Activated CD4-positive, alpha-beta T cell treated with anti-CD3 and anti-CD28 coated beads, Interleukin-2, amount 10 ng/mL, durations not matched to agents 24 days and 14 days (primary cell): ENCODE data around the gene CACNA2D4. TPM values are rescaled to one million over a fixed set of nuclear protein-coding genes. Genes with fewer than 3 reads are reported as not detected.
A peak's percentile ranks its signal among the peaks of the same experiment; 100 is the strongest.

ENCODE experiments used
- DNase-seq: peaks from one replicate; pipeline ENCODE4 v3.0.0; 2022
- H3K27ac Mint-ChIP-seq: one replicate; pipeline ENCODE4 v1.8.0; 2022; ENCODE audit warnings: mild to moderate bottlenecking, mixed read lengths
- H3K27me3 Mint-ChIP-seq: one replicate; pipeline ENCODE4 v1.8.0; 2022; ENCODE audit warnings: mixed read lengths
- H3K36me3 Mint-ChIP-seq: one replicate; pipeline ENCODE4 v1.8.0; 2022; ENCODE audit warnings: low read depth, mild to moderate bottlenecking, mixed read lengths
- H3K4me1 Mint-ChIP-seq: one replicate; pipeline ENCODE4 v1.8.0; 2021; ENCODE audit warnings: mixed read lengths
- H3K4me3 Mint-ChIP-seq: one replicate; pipeline ENCODE4 v1.8.0; 2022; ENCODE audit warnings: mild to moderate bottlenecking, moderate library complexity, mixed read lengths
- H3K9me3 Mint-ChIP-seq: one replicate; pipeline ENCODE4 v1.8.0; 2021; ENCODE audit warnings: mixed read lengths
- intact Hi-C: fragments of 100-400 bp; cut with micrococcal nuclease; formaldehyde crosslinking; loops from one replicate; pipeline ENCODE4 v1.15.1; 2023
- total RNA-seq: library from RNA; stranded (reverse); gene quantifications from 2 replicates; pipeline ENCODE4 v1.2.3, GENCODE V29; 2022

CACNA2D4 gene
- total RNA-seq, 1 donor from 2014 or later, result 6.8 TPM

GRCh38 chr12:1929241-1929984 is 11.0 kb upstream of the CACNA2D4 start:
- no peaks in the 10 kb centered on the region for H3K9me3 Mint-ChIP-seq
- peaks cover 8% of the 10 kb centered on the region for H3K4me1 Mint-ChIP-seq
- H3K4me3 Mint-ChIP-seq, result no peak overlapping the region
- H3K36me3 Mint-ChIP-seq, result no peaks in the 10 kb centered on the region
- no peak for DNase-seq
- peaks cover 2% of the 10 kb centered on the region for H3K27me3 Mint-ChIP-seq
- no peak overlapping the region for H3K27ac Mint-ChIP-seq
- intact Hi-C loops, result no loop called here

- intact Hi-C loops, result no loop called here
- DNase-seq, result no peak
- Mint-ChIP-seq H3K9me3 (no peaks in the 10 kb centered on the region), H3K27me3 (peaks cover 2% of the 10 kb centered on the region), H3K27ac (no peak overlapping the region), H3K36me3 (no peaks in the 10 kb centered on the region), H3K4me3 (no peak overlapping the region), H3K4me1 (peaks cover 9% of the 10 kb centered on the region)
Measured at GRCh38 chr12:1928439-1929121, 10.1 kb upstream of the CACNA2D4 start.

- DNase-seq, result no peak
- Mint-ChIP-seq H3K4me1 (peaks cover 9% of the 10 kb centered on the region), H3K9me3 (no peaks in the 10 kb centered on the region), H3K27me3 (peaks cover 2% of the 10 kb centered on the region), H3K36me3 (no peaks in the 10 kb centered on the region), H3K27ac (no peak overlapping the region), H3K4me3 (no peak overlapping the region)
- intact Hi-C loops, result no loop called here
Measured at GRCh38 chr12:1927751-1928351, 9.4 kb upstream of the CACNA2D4 start.

GRCh38 chr12:1927051-1927680 is 8.7 kb upstream of the CACNA2D4 start:
- Mint-ChIP-seq H3K9me3 (no peaks in the 10 kb centered on the region), H3K4me3 (no peak overlapping the region), H3K4me1 (peaks cover 9% of the 10 kb centered on the region), H3K27ac (no peak overlapping the region), H3K27me3 (peaks cover 2% of the 10 kb centered on the region), H3K36me3 (no peaks in the 10 kb centered on the region)
- intact Hi-C loops, result no loop called here
- no peak for DNase-seq

GRCh38 chr12:1926251-1926657 is 7.8 kb upstream of the CACNA2D4 start:
- Mint-ChIP-seq H3K9me3 (no peaks in the 10 kb centered on the region), H3K27ac (no peak overlapping the region), H3K4me1 (peaks cover 9% of the 10 kb centered on the region), H3K4me3 (no peak overlapping the region), H3K36me3 (no peaks in the 10 kb centered on the region), H3K27me3 (peaks cover 2% of the 10 kb centered on the region)
- intact Hi-C loops, result no loop called here
- no peak for DNase-seq

GRCh38 chr12:1925684-1926006 is 7.2 kb upstream of the CACNA2D4 start:
- Mint-ChIP-seq H3K9me3 (no peaks in the 10 kb centered on the region), H3K4me1 (peaks cover 9% of the 10 kb centered on the region), H3K27me3 (peaks cover 2% of the 10 kb centered on the region), H3K36me3 (no peaks in the 10 kb centered on the region), H3K27ac (no peak overlapping the region), H3K4me3 (no peak overlapping the region)
- DNase-seq, result no peak
- intact Hi-C loops, result no loop called here

- no peak overlapping the region for H3K27ac Mint-ChIP-seq
- no peaks in the 10 kb centered on the region for H3K36me3 Mint-ChIP-seq
- peaks cover 9% of the 10 kb centered on the region for H3K4me1 Mint-ChIP-seq
- H3K27me3 Mint-ChIP-seq, result peaks cover 6% of the 10 kb centered on the region
- H3K9me3 Mint-ChIP-seq, result no peaks in the 10 kb centered on the region
- intact Hi-C loops, result no loop called here
- H3K4me3 Mint-ChIP-seq, result no peak overlapping the region
- DNase-seq, result no peak
Measured at GRCh38 chr12:1924996-1925683, 6.7 kb upstream of the CACNA2D4 start.

- DNase-seq, result no peak
- Mint-ChIP-seq H3K9me3 (no peaks in the 10 kb centered on the region), H3K27ac (no peak overlapping the region), H3K4me1 (peaks cover 9% of the 10 kb centered on the region), H3K27me3 (peaks cover 7% of the 10 kb centered on the region), H3K36me3 (no peaks in the 10 kb centered on the region), H3K4me3 (no peak overlapping the region)
- intact Hi-C loops, result no loop called here
Measured at GRCh38 chr12:1922985-1923384, 4.5 kb upstream of the CACNA2D4 start.

- H3K4me3 Mint-ChIP-seq, result no peak overlapping the region
- H3K9me3 Mint-ChIP-seq, result no peaks in the 10 kb centered on the region
- no peaks in the 10 kb centered on the region for H3K36me3 Mint-ChIP-seq
- DNase-seq, result no peak
- H3K27me3 Mint-ChIP-seq, result peaks cover 7% of the 10 kb centered on the region
- peaks cover 9% of the 10 kb centered on the region for H3K4me1 Mint-ChIP-seq
- intact Hi-C loops, result no loop called here
- no peak overlapping the region for H3K27ac Mint-ChIP-seq
Measured at GRCh38 chr12:1922075-1922709, 3.7 kb upstream of the CACNA2D4 start.

- Mint-ChIP-seq H3K27ac (no peak overlapping the region), H3K27me3 (peaks cover 12% of the 10 kb centered on the region), H3K36me3 (no peaks in the 10 kb centered on the region), H3K4me1 (peaks cover 16% of the 10 kb centered on the region), H3K9me3 (peaks cover 1% of the 10 kb centered on the region), H3K4me3 (no peak overlapping the region)
- DNase-seq, result peak; percentile 47
- intact Hi-C loops, result no loop called here
Measured at GRCh38 chr12:1920971-1921370, 2.5 kb upstream of the CACNA2D4 start.

- DNase-seq, result no peak
- H3K27ac Mint-ChIP-seq, result no peak overlapping the region
- intact Hi-C loops, result no loop called here
- peaks cover 13% of the 10 kb centered on the region for H3K27me3 Mint-ChIP-seq
- peaks cover 19% of the 10 kb centered on the region for H3K4me1 Mint-ChIP-seq
- peaks cover 4% of the 10 kb centered on the region for H3K9me3 Mint-ChIP-seq
- no peak overlapping the region for H3K4me3 Mint-ChIP-seq
- no peaks in the 10 kb centered on the region for H3K36me3 Mint-ChIP-seq
Measured at GRCh38 chr12:1920436-1920835, 2.0 kb upstream of the CACNA2D4 start.

- Mint-ChIP-seq H3K36me3 (no peaks in the 10 kb centered on the region), H3K27ac (no peak overlapping the region), H3K4me3 (no peak overlapping the region), H3K27me3 (peaks cover 13% of the 10 kb centered on the region), H3K9me3 (peaks cover 4% of the 10 kb centered on the region), H3K4me1 (peaks cover 18% of the 10 kb centered on the region)
- intact Hi-C loops, result no loop called here
- DNase-seq, result peak; percentile 40
Measured at GRCh38 chr12:1919763-1920162, 1.3 kb upstream of the CACNA2D4 start.

GRCh38 chr12:1919284-1919683 is 832 bp upstream of the CACNA2D4 start:
- H3K4me3 Mint-ChIP-seq, result no peak overlapping the region
- no peak overlapping the region for H3K27ac Mint-ChIP-seq
- no peaks in the 10 kb centered on the region for H3K36me3 Mint-ChIP-seq
- peak; percentile 46 for DNase-seq
- peaks cover 14% of the 10 kb centered on the region for H3K4me1 Mint-ChIP-seq
- H3K9me3 Mint-ChIP-seq, result peaks cover 4% of the 10 kb centered on the region
- intact Hi-C loops, result no loop called here
- H3K27me3 Mint-ChIP-seq, result peaks cover 13% of the 10 kb centered on the region
